Left hindlimb (tissue), 1 donor: Measurements from ENCODE around the gene SLC39A1.

Experiments used
- DNase-seq: peaks from one replicate; pipeline ENCODE4 v3.0.0-alpha.2; 2018

The SLC39A1 gene

DNA sequence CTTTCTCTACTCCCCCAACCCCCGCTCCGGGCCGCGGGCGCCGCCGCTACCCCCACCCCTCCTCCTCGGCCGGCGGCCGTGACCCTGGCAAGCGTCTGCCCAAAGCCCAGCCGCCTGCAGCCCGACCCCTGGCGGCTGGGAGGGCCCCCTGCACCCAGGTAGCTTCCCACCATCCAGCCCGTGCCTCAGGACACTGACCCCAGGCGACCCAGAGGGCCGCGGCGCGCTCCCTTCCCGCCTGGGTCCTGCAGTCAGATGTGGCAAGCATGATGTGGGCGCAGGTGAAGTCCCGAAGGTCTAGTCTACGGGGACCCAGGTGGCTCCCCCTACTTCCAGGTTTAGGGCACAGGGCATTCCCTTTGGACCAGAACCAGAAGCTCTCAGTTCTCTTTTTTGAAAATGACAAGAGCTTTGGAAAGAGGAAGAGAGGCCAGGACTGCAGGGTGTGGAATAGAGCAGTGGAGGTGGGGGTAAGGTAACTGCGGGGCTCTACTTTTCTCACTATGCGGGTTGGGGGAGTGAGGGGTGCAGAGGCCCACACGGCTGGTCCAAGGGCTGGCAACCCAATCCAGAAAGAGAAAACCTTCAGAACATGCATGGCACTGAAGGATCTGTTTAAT, 16.6 kb downstream of the SLC39A1 start, which contains the start of gene DENND4B:
Gene DENND4B (minus strand): TSS at position 97 of the 620 bp plus-strand sequence. CDS start 2,344 bp downstream, outside the sequence.
- DNase-seq, result peak; percentile 85

DNA sequence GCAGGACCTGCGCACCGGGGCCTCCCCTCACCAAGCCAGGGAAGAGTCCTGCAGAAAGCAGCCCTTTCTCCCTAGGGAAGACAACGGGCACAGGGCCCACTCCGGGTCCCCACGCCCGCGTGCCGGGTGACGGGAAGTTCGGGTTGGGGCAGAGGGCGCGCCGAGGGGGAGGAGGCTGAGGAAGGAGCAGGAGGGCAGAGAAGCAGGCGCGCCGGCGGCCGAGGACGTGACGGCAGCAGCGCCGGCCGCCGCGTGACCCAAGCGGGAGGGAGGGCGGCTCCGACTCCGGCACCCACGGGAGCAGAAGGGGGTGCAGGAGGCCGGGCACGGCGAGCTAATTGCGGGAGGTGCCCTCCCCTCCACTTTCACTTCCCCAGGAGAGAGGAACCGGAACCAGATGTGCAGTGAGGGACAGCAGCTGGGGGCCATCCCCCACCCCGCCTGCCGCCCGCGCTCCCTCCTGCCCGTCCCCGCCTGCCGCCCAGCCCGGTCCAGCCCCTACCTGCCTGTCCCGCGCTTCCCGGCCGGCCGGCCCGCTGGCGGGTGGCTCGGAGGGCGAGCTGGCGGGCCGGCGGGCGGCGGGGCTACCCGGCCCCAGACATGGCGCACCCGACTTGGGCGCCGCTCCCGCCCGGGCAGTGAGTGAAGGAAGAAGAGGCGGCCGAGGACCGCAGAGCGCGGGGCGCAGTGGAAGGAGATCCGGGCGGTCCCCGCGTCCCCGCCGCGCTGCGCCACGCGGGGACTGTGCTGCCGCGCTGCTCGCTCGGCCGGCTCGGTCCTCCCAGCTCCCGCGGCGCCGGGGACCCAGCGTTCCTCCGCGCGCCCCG, 17.3 kb downstream of the SLC39A1 start:
- DNase-seq, result peak; percentile 76

DNA sequence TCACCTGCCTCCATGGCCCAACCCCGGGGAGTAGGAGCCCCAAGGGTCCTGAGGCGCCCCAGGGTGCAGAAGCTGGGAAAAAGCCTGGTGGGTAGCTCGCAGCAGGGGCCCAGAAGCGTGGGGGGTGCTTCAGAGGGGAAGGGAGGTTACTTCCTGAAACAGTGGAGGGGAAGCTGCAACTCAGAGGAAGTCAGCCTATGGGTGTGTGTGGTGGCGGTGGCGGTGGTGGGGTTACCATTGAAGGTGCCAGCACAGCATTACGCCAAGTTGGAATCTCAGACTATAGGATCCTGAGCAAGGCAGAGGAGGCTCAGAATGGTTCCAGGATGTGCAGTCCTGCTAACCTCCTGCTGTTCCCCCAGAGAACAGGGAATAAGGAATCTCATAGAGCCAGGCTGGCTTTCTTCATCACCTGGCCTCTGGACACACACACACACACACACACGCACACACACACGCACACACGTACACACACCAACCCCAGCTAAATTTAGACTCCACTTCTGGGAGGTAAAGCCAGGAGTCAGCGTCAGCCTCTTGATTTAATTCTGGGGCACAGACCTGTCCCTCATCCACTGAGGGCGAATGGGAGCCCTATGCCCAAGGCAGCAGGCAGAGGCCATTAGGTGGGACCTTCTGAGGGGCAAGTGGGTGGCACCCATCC, 18.1 kb downstream of the SLC39A1 start:
- peak; percentile 53 for DNase-seq

DNA sequence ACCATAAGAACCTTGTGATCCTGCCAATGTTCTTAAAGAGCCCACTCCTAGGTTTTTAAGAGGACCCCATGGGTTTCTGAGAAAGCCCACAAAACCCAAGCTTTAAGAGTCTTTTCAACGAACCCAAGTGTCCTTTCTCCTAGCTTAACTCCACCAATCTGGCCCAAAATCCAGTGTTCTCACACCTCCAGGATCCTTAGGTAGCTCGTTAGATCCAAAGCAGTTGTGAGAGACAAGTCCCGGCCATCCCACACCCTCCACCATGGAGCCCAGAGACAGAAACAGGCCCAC, 18.6 kb downstream of the SLC39A1 start:
- no peak for DNase-seq

DNA sequence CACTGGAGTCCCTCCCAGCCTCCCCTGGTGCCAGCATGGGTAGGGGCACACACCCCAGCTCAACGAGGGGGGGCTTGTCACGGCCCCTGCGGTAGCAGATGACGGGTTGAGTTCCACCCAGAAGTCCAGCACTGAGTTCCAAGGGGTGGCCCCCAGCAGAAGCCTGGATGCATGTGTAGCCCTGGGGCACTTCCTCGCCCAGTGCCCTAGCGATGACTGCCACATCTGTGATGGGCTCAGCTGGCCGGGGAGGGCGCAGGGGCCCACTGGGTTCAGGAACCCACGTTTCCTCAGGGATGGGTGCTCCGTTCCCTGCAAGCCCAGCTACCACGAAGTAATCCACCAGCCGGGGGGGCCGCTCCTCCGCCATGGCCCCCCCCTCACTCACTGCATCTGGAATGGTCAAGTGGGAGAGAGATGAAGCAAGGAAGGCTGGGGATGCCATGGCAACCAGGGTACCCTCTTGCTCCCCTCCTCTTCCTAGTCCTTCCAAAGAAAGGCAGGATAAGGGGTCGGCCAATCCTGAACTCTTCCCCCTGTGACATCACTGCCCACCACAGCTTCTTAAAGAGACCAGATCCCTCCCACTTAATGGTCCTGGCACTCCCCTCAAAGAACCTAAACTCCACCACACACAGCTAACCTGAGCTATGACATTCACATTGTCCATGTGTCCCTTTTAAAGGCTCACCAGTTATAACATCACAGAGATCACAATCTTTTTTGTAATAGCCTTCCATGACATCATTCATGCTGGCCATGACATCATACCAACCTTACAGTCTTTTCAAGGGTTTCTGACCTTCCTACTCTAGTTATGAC, 19.1 kb downstream of the SLC39A1 start:
- DNase-seq, result no peak

DNA sequence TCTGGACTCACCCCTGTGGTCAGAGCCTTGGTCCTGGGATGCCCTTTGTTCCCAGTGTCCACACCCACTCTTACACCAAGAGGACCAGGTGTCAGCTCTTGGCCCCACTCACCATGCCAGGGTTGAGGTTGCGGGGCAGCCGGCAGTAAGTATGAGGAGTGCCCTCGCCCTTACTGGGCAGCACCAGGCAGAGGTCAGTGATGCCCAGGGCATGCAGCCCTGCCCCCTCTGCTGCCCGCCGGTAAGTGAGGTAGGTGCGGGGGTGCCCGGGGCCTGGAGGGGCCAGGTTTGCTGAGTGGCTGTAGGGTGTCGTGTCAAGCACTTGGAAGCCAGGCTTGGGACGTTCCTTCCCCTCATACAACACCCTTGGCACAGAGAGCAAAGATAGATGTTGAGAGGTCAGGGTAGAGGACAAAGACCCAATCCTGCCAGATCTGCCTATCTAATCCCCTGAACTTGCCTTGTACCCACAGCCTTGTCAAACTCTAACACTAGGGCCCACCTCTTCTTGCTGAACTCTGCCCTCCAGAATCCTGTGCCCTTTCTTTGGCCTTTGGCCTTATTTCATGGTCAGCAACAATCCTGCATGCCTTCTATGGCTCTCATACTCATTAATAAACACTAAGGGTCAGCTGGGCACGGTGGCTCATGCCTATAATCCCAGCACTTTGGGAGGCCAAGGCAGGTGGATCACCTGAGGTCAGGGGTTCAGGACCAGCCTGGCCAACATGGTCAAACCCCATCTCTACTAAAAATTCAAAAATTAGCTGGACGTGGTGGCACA, 20.4 kb downstream of the SLC39A1 start:
- peak; percentile 15 for DNase-seq

DNA sequence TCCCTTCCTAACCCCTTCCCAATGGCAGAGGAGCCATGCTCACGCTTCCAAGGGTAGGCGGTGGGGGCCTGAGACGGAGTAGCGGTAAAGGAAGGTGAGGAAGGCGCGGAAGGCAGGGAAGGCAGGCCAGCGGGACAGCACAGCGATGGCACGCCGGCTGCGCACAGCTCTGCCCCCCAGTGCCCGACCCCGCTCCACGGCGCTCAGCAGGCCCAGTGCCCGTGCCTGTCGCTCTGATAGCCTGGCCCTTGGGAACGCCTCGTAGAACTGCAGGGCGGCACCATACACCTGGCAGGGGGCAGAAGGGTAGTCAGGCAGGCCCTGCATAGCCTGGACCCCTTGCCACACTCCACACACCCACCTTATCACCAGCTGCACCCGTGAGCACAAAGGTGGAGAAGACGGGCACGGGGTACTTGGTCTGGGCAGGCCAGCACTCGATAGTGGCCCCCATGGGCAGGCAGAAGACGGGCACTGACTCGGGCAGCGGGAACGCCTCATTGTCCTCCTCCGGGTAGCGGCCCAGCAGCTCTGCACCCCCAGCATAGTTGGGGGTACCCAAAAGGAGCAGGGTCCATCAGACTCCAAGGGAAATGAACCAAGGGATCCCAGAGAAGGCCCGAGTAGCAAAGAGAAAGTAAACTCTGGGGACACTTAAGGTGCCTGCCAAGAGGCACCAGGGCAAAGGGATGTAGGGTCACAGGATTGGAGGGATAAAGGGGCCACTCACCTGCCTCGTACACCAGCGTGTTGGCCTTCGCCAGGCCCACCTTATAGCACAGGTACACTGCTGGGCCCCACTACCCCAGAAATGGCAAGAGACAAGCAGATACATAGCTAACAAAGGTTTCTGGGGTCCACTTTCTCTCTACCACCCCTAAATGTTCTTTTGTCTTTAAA, 21.3 kb downstream of the SLC39A1 start:
- peak; percentile 17 for DNase-seq

DNA sequence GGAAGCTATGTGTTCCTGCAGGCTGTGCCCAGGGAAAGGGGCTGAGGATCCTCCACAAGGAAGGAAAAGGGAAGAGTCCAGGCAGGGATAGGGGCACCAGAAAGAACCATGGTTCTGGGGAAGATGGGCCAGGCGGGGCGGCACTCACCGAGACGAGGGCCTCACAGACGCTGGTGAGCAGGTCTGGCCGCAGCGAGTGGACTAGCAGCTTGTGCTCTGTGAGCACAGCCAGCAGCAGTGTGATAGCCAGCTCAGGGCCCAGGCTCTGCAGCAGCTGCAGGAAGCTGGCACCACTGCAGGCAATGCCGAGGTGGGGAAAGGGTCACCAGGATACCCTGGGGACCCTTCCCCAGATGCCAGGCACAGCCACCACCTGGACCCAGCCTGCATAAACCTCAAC, 22.6 kb downstream of the SLC39A1 start:
- DNase-seq, result no peak

DNA sequence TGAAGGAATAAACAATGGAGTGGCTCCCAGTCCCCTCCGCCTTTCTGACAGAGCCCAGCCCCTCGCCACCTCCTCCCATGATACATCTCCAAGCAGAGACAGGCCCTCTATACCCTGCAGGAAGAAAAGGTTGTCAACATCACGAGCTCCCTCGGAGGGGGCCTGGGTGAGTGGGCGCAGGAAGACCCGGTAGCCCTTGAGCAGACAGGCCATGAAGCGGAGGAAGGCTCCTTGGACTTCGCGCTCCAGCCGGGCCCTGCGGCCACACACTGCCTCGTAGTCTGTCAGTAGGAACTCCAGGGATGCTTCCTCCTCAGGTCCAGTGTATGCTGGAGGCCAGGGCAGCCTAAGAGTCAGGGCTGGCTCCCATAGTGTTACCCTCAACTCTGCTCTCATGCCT, 23.9 kb downstream of the SLC39A1 start:
- no peak for DNase-seq

DNA sequence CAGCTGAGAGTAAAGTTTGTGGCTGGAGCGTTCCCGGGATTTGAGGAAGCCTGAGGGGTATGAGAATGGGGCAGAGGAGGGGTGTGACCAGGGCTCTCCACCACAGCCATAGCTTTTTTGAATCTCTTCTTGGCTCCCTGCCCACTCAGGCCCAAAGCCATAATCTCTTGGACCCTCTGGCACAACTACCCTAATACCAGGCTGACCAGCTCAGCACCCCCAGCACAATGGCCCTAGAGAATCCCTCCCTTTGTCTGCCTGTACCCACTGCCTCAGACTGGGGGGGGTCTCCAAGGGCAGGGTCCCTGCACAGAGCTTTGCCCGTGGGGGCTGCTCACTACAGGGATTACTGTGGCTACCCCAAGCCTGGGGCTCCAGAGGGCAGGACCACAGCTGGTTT, 24.3 kb downstream of the SLC39A1 start:
- no peak for DNase-seq

DNA sequence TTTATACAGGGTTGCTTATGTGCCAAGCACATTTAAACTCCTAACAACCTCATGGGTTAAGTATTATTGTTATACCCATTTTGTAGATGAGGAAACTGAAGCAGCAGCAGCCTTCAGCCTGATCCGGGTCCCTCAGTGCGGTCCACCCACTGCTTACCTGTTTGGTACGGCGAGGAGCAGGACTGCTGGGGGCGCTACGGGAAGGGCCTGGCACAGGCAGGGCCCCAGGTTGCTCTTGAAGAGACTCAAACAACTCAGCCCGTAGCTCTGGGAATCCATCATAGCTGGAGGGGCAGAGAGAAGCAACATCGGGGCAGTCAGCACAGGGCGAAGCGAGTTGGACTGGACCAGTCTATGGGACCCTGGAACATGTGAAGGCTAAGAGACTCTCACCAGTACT, 26.0 kb downstream of the SLC39A1 start:
- DNase-seq, result no peak

DNA sequence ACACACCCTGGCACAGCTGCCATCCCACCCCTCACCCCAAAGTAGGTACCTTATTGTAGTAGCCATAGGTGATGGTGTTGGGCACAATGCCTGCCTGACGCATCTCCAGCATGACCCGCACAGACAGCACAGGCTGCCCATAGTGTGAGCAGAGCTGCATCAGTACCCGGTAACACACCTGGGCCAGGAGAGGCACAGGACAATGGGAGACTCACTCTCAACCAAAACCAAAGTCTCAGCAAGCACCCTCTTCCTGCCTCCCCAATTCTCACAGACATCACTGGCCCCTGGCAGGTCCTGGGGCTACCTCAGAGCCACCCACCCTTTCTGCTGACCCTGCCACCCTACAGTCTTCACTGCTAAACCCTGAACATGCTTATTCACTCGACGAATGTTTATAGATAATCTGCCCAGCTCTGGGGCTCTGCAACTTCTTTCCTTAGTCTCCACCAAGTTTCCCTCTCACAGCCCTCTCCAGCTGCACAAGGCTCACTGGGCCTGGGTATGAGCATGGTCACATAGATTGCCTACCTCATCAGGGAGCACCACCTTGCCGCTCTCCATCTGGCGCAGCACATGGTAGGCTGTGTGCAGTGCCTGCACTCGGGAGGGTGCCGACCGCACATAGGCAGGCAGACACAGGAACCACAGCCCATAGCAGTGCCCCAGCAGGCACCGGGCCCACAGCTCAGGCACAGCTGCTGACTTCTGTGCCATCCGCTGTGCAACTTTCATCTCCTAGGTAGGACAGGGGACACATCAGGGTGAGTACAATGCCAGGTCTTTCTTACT, 27.1 kb downstream of the SLC39A1 start:
- DNase-seq, result no peak

DNA sequence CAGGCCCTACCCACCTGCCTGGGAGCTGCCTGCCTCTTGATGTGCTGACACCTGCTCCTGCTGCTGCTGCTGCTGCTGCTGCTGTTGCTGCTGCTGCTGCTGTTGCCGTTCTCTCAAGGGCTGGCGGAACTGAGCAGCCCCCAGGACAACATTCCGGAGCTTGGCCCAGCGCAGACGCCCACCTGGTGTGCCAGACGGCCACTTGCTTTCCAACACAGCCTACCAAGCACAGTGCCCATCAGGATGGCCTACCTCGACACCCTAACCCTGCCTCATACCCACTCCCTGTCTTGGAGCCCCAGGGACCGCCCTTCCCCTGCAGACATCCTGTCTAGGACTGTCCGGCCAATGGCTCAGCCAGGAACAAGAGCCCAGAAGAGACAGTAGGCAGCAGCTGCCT, 28.6 kb downstream of the SLC39A1 start:
- no peak for DNase-seq

DNA sequence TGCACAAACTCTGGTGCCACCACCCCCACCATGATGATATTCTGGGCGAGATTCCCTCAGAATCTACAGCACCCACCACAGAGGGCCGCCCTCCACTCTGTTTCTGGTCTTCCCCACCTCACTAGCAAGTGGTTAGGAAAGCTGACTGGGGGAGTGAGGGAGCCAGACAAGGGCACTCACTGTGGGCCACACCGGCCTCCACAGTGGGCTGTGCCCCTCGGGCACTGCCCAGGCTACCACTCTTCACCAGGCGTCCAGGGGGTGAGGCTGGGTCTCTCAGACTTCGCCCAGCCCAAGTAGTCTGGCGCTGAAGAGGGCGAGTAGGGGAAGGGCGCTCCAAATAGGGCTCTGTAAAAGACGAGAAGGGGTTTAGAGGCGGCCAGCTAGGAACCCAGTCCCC, 29.4 kb downstream of the SLC39A1 start:
- no peak for DNase-seq

DNA sequence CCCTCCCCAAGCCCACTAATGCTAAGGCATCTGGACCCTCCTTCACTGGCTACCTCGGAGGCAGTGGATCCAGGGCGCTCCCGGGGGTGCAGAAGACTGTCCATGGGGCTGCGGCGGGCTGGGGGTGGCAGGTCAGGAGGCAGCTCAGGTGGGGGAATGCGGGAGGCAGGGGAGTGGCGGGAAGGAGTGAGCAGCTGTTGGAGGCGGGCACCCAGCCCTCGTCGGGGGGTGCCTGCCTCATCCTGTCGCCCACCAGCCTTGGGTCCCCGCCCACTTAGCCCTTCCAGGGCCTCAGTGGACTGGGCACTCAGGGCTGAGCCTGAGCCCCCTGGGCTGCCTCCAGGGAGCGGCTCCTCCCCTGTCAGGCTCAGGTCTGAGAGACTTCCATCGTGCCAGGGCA, 29.9 kb downstream of the SLC39A1 start:
- no peak for DNase-seq

DNA sequence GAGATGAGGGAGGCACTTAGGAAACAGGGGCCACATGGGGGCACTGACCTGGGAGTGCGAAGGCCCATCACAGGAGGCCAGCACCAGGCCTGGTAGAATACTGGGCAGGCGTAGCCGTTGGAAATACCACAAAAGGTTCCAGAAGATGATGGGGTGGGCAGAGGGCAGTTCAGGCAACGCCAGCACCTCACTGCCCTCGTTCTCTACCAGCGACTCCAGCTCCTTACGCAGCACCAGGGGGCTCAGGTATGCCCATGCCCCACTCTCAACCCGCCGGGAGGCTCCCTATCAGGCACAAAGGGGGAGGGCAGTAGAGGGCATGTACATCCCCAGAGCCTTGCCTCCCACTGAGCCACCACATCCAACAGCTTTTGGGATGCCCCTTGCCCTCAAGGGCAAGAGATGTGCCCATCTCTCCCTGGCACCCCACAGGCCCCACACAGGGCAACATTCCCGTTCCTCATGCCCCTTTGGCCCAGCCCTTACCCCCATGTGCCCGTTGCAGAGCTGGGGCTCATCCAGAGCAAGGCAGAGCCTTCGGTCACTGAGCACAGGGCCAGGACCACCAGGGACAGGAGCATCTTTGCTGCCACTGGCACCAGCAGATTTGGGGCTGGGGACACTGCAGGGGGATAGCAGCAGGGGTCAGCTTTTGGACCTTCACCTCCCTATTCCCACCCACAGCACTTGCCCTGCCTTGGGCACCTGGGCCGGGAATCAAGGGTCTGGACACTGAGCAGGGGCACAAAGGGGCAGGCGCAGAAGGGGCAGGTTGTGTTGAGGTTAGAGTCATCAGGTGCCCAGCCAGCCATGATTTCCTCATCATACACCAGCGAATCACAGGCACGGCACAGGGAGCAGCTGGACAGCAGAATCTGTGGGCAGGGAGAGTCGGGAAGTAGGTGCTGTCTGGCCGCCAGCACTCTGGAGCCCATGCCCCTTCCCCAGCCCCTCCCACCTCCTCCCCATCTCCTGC, 30.9 kb downstream of the SLC39A1 start:
- DNase-seq, result no peak

DNA sequence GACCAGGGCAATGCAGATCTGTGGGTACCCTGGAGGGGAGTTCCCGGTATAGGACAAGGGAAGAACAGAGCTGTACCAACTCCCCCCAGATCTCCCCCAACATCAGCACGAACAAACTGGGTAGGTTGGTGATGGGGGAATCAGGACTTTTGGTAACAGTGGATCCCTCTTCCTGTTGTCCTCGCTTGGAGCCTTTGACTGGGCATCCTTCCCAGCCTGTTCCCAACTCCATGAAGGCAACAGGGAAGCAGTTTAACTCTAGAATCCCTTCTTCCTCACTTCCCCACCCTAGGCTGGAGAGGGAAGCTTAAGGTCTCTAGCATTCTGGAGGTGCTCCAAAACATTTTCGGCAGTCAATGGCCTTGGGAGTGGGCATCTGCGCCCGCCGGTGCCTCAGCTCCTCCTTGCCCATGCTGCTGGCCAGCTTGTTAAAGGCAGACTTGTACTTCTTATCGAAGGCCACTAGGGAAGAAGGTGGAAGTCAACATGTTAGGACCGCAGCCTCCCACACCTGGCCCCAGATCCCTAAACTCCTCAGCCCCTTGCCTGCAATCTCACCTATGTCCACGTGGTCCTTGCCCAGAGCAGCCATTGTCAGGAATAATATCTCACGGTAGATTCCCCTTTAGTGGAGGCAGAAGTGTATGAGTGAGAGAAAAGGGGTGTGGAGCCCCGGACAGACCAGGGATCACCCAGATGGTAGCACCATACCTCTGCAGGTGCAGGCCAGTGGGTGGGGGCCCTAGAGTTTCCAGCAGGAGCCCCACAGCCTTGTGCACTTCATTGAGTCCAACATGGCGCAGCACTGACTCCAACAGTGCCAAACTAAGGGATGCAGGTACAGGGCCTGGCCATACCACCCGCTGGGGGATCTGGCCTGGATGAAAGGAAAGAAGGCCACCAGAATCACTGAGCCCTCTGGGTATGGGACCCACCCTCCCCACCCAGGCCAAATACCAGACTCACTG, 33.1 kb downstream of the SLC39A1 start:
- DNase-seq, result peak; percentile 19

DNA sequence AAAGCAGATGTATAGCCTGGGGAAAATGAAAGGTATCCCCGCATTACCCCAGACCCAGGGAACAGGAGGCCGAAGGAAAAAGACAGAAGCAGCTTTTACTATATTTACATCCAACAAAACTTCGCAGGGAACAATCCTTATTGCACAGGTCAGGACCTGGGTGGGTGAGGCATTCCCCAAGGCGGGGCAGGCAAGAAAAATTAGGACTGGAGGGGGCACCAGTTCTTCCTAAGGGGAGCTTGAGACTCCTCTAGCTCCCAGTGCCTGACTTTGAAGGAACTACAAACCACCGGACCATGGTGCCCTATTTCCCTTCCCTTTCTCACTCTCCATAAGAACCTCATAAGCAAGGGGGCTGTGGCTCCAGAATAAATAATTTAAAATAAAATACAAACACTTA, 33.9 kb downstream of the SLC39A1 start:
- DNase-seq, result no peak
